Activated CD4-positive, alpha-beta T cell treated with anti-CD3 and anti-CD28 coated beads, Interleukin-2, amount 50 U/mL, for 4 hours (primary cell): ENCODE measurements around the gene LGALS9B.
"Not testable (repeated sequence)": the region's sequence is repeated elsewhere in the genome, so short reads cannot be mapped to it uniquely, and the experiment has no call there.

ENCODE experiments used
- DNase-seq, 2 experiments: peaks; one replicate each; pipeline ENCODE4 v3.0.0-alpha.2; 2020

Gene LGALS9B

GRCh38 chr17:20467447-20467846 lies at the start of gene LGALS9B:
Gene LGALS9B, minus strand, starts transcription at chr17:20467539. Its CDS starts 69 bp downstream, at chr17:20467470.
- DNase-seq = not testable (repeated sequence)

GRCh38 chr17:20516986-20517385 lies 49.6 kb upstream of the LGALS9B start:
- DNase-seq = not testable (repeated sequence)

GRCh38 chr17:20515099-20515498 lies 47.8 kb upstream of the LGALS9B start:
- DNase-seq = not testable (repeated sequence)

- not testable (repeated sequence) for DNase-seq
Observed at GRCh38 chr17:20513539-20513938, 46.2 kb upstream of the LGALS9B start.

GRCh38 chr17:20512378-20512777 lies 45.0 kb upstream of the LGALS9B start:
- DNase-seq = not testable (repeated sequence)

- not testable (repeated sequence) for DNase-seq
Observed at GRCh38 chr17:20511778-20512177, 44.4 kb upstream of the LGALS9B start.

GRCh38 chr17:20505333-20505732 lies 38.0 kb upstream of the LGALS9B start:
- not testable (repeated sequence) for DNase-seq

GRCh38 chr17:20504388-20505066 lies 37.2 kb upstream of the LGALS9B start:
- DNase-seq = not testable (repeated sequence)

- DNase-seq = not testable (repeated sequence)
Observed at GRCh38 chr17:20501896-20502295, 34.6 kb upstream of the LGALS9B start.

GRCh38 chr17:20500346-20500745 lies 33.0 kb upstream of the LGALS9B start:
- not testable (repeated sequence) for DNase-seq

GRCh38 chr17:20495420-20495819 lies 28.1 kb upstream of the LGALS9B start:
- DNase-seq = not testable (repeated sequence)

GRCh38 chr17:20494735-20495134 lies 27.4 kb upstream of the LGALS9B start:
- DNase-seq = not testable (repeated sequence)

- not testable (repeated sequence) for DNase-seq
Observed at GRCh38 chr17:20494147-20494546, 26.8 kb upstream of the LGALS9B start.

GRCh38 chr17:20492971-20493370 lies 25.6 kb upstream of the LGALS9B start:
- DNase-seq = not testable (repeated sequence)

- DNase-seq = not testable (repeated sequence)
Observed at GRCh38 chr17:20492099-20492498, 24.8 kb upstream of the LGALS9B start.

- not testable (repeated sequence) for DNase-seq
Observed at GRCh38 chr17:20484930-20485329, 17.6 kb upstream of the LGALS9B start.

GRCh38 chr17:20479889-20480591 lies 12.7 kb upstream of the LGALS9B start:
- not testable (repeated sequence) for DNase-seq

GRCh38 chr17:20477398-20478071 lies 10.2 kb upstream of the LGALS9B start:
- not testable (repeated sequence) for DNase-seq

GRCh38 chr17:20475137-20475831 lies 7.9 kb upstream of the LGALS9B start:
- DNase-seq = not testable (repeated sequence)

GRCh38 chr17:20474081-20474480 lies 6.7 kb upstream of the LGALS9B start:
- not testable (repeated sequence) for DNase-seq

GRCh38 chr17:20469946-20470345 lies 2.6 kb upstream of the LGALS9B start:
- DNase-seq = not testable (repeated sequence)

- not testable (repeated sequence) for DNase-seq
Observed at GRCh38 chr17:20469107-20469506, 1.8 kb upstream of the LGALS9B start.

GRCh38 chr17:20466999-20467398 lies 340 bp downstream of the LGALS9B start:
- DNase-seq = not testable (repeated sequence)
